GM20000 (cell line): Measurements from ENCODE around the gene IRF2.

Source experiments
- DNase-seq: peaks from one replicate; pipeline ENCODE4 v3.0.0; 2012; ENCODE audit warnings: low spot score
- CTCF ChIP-seq: IDR thresholded peaks from 2 replicates; pipeline ENCODE4 v1.5.1; 2012; ENCODE audit warnings: mild to moderate bottlenecking, control low read depth; ENCODE audit errors: extremely low read depth, missing control alignments

Gene IRF2

GRCh38 chr4:184448821-184449220 lies 25.5 kb downstream of the IRF2 start:
- DNase-seq, result peak; percentile 37

GRCh38 chr4:184448141-184448540 lies 26.2 kb downstream of the IRF2 start:
- DNase-seq, result no peak
- TF ChIP-seq CTCF, result no peak

More at GRCh38 chr4:184448821-184449220, 25.5 kb downstream of the IRF2 start:
- no peak for TF ChIP-seq CTCF

- DNase-seq, result no peak
Measured at GRCh38 chr4:184447664-184448063, 26.7 kb downstream of the IRF2 start.

GRCh38 chr4:184446132-184446658 lies 28.2 kb downstream of the IRF2 start:
- TF ChIP-seq CTCF, result no peak
- DNase-seq, result no peak

More at GRCh38 chr4:184447664-184448063, 26.7 kb downstream of the IRF2 start:
- TF ChIP-seq CTCF, result no peak

- no peak for TF ChIP-seq CTCF
Measured at GRCh38 chr4:184444953-184445309, 29.4 kb downstream of the IRF2 start.

GRCh38 chr4:184444215-184444952 lies 30.0 kb downstream of the IRF2 start:
- no peak for DNase-seq
- no peak for TF ChIP-seq CTCF

More at GRCh38 chr4:184444953-184445309, 29.4 kb downstream of the IRF2 start:
- DNase-seq, result peak; percentile 74

GRCh38 chr4:184443318-184443717 lies 31.0 kb downstream of the IRF2 start:
- no peak for TF ChIP-seq CTCF
- no peak for DNase-seq
